GM21737 (cell line): ENCODE results near the gene RBM3.

Experiments used
- ATAC-seq: cut with Tn5 transposase; IDR thresholded peaks from one replicate; pipeline ENCODE4 v1.9.1; 2021; ENCODE audit warnings: mild to moderate bottlenecking, moderate library complexity; ENCODE audit not compliant: unreplicated experiment

Gene RBM3

DNA sequence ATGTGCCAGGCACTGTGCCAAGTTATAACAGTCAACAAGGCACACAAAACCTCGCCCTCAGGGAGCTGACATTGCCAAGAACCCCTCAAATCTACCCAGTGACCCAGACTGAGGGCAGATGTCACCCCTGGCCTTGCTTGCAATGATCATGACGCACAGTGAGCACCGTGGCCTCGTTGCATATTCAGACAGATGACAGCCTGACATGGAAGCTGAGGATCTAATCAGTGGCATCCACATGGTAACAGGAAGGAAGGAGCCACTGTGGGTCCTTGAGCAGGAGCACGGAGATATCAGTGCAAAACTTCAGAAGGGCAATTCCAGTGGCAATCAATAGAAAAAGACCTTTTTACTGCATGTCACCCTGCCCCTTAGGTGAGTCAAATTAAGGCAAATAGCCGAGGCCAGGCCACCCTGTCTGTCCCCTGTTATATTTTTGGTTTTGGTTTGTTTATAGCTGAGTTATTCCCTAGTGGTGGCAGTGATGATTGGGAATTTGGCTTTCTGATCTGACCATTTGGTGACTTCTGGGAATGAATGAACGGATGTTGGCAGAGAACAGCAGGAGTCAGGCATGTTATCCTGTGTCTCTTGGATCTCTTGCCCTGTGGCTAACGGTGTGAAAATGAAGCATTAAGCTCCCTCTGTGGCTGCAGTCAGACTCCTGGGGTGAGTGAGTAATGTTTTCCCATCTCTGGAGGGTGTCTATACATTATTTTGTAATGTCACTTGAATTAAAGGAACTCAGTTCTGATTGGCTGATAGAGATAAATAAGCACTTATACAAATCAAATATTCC is 43.5 kb downstream of the RBM3 start:
- no peak for ATAC-seq

DNA sequence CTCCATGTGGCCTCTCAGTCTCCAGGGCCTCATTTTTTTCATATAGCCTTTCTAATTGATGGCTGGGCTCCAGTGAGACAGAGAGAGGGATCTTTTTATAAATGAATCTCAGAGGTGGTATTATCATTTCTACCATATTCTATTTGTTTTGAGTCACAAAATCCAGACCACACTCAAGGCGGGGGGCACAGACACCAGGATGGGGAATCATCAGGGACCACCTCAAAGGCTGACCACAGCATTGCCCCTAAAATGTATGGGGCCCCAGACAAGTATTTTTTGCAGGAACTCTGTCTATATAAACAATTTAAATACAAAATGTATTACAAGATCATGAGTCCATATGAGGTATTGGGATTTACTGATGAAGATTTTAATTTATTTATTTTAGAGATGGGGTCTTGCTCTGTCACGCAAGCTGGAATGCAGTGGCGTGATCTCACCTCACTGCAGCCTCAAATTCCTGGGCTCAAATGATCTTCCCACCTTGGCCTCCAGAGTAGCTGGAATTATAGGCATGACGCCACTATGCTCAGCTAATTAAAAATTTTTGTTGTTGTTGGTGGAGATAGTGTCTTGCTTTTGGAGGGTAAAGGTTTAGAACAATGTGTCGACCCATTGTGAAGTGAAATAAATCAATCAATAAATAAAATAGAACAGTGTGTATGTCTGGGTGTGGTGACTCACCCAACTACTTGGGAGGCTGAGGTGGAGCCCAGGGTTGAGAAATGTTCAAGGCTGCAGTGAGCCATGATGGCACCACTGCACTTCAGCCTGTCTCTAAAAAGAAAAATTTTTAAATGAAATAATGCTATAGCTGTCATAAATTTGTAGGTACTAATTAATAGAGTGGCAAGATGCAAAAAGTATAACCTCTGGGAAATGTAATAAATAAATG is 52.4 kb downstream of the RBM3 start:
- no peak for ATAC-seq
